ENCODE measurements around the gene RNF144A. TPM values are rescaled to one million over a fixed set of nuclear protein-coding genes. Genes with fewer than 3 reads are reported as not detected.
"Not testable (repeated sequence)": the region's sequence is repeated elsewhere in the genome, so short reads cannot be mapped to it uniquely, and the experiment has no call there.

RNF144A gene
- total and polyA plus RNA-seq, 7 donors = 2.4 to 15.6 (median 8.7) TPM

- no peak for TF ChIP-seq CTCF (IDR thresholded peaks at IDR 0.05)
- H3K36me3 ChIP-seq (ENCODE audit: insufficient read depth in 1 of 2, low read depth in 1 of 2) = peaks cover 0 to 6% of the 10 kb centered on the region in 2 donors
- ATAC-seq (no peak), DNase-seq (no peak)
- H3K9me3 ChIP-seq = no peaks in the 10 kb centered on the region
- WGBS, 3 donors = 60 to 66% (median 63%) methylated on average over 2 of the region's 2 CpGs
- H3K27ac ChIP-seq = no peak overlapping the region
- no peak overlapping the region for H3K4me3 ChIP-seq
- no peaks in the 10 kb centered on the region for H3K27me3 ChIP-seq (ENCODE audit: insufficient read depth in 3 of 3, low read length in 2 of 3)
- intact Hi-C loops (cut with DNase I) = no loop called here
- H3K4me1 ChIP-seq = peaks cover 37% of the 10 kb centered on the region
Measured at GRCh38 chr2:6993936-6994335, 76.7 kb downstream of the RNF144A start.

DNA sequence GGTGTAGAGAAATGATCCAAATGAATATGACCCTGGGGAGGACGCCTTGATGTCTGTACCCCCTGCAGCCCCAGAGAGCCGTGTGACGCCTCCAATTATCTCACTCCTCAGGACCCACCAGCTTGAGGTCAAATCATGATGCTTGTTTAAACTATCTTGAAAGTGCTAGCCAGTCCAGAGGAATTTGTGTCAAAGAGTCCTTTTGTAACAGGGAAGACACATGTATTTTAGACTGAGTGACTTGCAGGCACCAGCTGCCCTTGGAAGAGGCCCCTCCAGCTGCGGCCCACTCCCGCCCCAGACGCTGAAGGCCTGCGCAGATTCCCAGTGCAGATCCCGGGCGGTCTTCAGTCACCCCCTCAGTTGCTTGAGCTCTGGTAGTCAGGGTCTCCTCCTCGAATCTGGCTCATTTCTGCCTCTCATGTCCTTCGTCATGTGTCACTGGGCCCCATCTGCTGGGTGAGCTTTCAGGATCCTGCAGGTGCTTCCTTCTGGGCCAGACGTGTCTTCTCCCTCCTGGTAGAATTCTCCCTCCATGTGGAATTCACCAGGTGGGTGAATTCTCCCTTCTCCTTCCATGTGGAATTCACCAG is 77.4 kb downstream of the RNF144A start:
- no peak for DNase-seq
- Histone ChIP-seq H3K4me3 (no peak overlapping the region), H3K36me3 (ENCODE audit: insufficient read depth in 1 of 2, low read depth in 1 of 2) (peaks cover 0 to 6% of the 10 kb centered on the region in 2 donors), H3K9me3 (no peaks in the 10 kb centered on the region), H3K27ac (peak overlapping the region; percentile 19), H3K27me3 (ENCODE audit: insufficient read depth in 3 of 3, low read length in 2 of 3) (no peaks in the 10 kb centered on the region), H3K4me1 (peaks cover 42% of the 10 kb centered on the region)
- no peak for TF ChIP-seq CTCF (IDR thresholded peaks at IDR 0.05)
- intact Hi-C loops (cut with DNase I) = no loop called here
- no peak for ATAC-seq
- 80 to 84% (median 83%) methylated on average over 12 of the region's 12 CpGs for WGBS, 3 donors

GRCh38 chr2:6995391-6996097 is 78.3 kb downstream of the RNF144A start:
- peaks cover 45% of the 10 kb centered on the region for H3K4me1 ChIP-seq
- 62 to 80% (median 63%) methylated on average over 11 of the region's 11 CpGs for WGBS, 3 donors
- DNase-seq (peak in 1 of 2 donors; percentile 58), ATAC-seq (peak in 1 of 4 donors; percentile 18)
- H3K4me3 ChIP-seq = no peak overlapping the region
- H3K27me3 ChIP-seq (ENCODE audit: insufficient read depth in 3 of 3, low read length in 2 of 3) = no peaks in the 10 kb centered on the region
- peaks cover 0 to 6% of the 10 kb centered on the region in 2 donors for H3K36me3 ChIP-seq (ENCODE audit: insufficient read depth in 1 of 2, low read depth in 1 of 2)
- intact Hi-C loops (cut with DNase I) = no loop called here
- TF ChIP-seq CTCF (IDR thresholded peaks at IDR 0.05) = no peak
- H3K9me3 ChIP-seq = no peaks in the 10 kb centered on the region
- no peak overlapping the region for H3K27ac ChIP-seq

DNA sequence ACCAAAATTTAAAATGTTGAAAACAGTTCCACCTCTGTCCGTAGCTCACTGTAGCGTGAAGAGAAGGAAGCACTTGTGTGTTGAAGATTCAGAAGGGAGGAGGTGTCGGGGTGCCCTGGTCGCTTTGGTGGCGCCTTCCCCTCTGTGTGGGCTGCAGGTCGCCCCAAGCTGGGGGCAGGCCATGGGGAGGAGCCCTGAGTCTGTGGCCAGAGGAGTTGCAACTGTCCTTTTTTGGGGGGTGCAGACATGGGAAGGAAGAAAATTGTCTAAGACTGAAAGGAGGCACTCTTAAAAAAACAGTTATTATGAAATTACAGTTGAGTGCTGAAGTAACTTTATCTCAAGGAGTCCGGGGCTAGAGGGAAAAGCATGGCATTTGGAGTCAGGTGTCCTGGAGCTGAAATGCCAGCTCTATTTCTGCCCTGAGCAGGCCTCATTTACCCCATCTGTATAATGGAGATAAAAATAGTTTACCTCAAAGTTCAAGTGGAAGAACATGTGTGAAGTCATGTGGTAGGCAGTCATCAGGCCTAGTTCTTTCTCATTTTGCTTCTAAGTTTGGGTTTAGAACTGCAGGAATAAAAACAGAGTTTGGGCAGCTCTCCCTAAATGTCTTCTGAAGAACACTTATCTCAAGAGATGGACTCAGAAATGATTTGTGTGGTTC is 82.1 kb downstream of the RNF144A start:
- Histone ChIP-seq H3K27me3 (ENCODE audit: insufficient read depth in 3 of 3, low read length in 2 of 3) (no peaks in the 10 kb centered on the region), H3K4me1 (peaks cover 21% of the 10 kb centered on the region), H3K36me3 (ENCODE audit: insufficient read depth in 1 of 2, low read depth in 1 of 2) (peaks cover 0 to 6% of the 10 kb centered on the region in 2 donors), H3K9me3 (no peaks in the 10 kb centered on the region), H3K27ac (no peak overlapping the region), H3K4me3 (no peak overlapping the region)
- intact Hi-C loops (cut with DNase I) = no loop called here
- WGBS, 3 donors = 64 to 91% (median 69%) methylated on average over 7 of the region's 7 CpGs
- TF ChIP-seq CTCF (IDR thresholded peaks at IDR 0.05) = no peak
- ATAC-seq (peak in 2 of 4 donors; percentile 37 to 55), DNase-seq (no peak)

GRCh38 chr2:7001395-7001794 is 84.2 kb downstream of the RNF144A start:
- peaks cover 25% of the 10 kb centered on the region for H3K4me1 ChIP-seq
- ATAC-seq; H3K4me3 ChIP-seq; H3K27me3 ChIP-seq (ENCODE audit: insufficient read depth in 3 of 3, low read length in 2 of 3); H3K27ac ChIP-seq; H3K9me3 ChIP-seq; DNase-seq; H3K36me3 ChIP-seq (ENCODE audit: insufficient read depth in 1 of 2, low read depth in 1 of 2); intact Hi-C loops (cut with DNase I): not testable (repeated sequence)
- 86 to 91% (median 90%) methylated on average over 6 of the region's 6 CpGs for WGBS, 3 donors

Measured in psoas muscle (tissue), 8 donors.